A673 (cell line): ENCODE data around the gene CCDC88C.

Source experiments
- EZH2 ChIP-seq: fragments of 200-600 bp; sonication (generic); IDR thresholded peaks from 2 replicates; pipeline ENCODE4 v1.6.1; 2017; ENCODE audit warnings: borderline replicate concordance, low read depth, mild to moderate bottlenecking, mixed read lengths, antibody characterized with exemption, low read length; ENCODE audit not compliant: poor library complexity, severe bottlenecking
- TF ChIP-seq, protein P1 (sequence below): fragments of 300-800, 200-600 bp; sonication (generic); conservative IDR thresholded peaks from 2 replicates; pipeline ENCODE4 v1.5.1; 2017; ENCODE audit warnings: low read depth, mild to moderate bottlenecking, antibody characterized with exemption, low read length, moderate library complexity, mixed read lengths

DNA sequence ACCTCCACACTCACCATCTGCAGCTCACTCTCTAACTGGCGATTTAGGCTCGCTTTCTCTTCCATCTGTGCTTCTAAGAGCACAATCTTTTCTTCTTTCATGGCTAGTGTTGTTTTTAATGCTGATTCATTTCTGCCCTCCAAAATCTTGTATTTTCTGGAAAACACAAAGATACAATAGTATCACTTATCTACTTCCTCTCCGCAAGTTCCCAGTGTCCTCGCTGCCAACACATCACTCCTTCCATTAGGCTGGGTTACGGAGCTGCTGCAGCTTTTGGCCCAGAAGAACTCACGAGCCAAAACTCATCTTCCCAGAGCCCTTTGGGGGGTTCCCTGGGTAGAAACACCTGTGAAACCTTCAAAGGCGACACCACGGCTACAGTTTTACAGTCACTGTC, 109.3 kb downstream of the CCDC88C start:
- TF ChIP-seq, protein P1, sequence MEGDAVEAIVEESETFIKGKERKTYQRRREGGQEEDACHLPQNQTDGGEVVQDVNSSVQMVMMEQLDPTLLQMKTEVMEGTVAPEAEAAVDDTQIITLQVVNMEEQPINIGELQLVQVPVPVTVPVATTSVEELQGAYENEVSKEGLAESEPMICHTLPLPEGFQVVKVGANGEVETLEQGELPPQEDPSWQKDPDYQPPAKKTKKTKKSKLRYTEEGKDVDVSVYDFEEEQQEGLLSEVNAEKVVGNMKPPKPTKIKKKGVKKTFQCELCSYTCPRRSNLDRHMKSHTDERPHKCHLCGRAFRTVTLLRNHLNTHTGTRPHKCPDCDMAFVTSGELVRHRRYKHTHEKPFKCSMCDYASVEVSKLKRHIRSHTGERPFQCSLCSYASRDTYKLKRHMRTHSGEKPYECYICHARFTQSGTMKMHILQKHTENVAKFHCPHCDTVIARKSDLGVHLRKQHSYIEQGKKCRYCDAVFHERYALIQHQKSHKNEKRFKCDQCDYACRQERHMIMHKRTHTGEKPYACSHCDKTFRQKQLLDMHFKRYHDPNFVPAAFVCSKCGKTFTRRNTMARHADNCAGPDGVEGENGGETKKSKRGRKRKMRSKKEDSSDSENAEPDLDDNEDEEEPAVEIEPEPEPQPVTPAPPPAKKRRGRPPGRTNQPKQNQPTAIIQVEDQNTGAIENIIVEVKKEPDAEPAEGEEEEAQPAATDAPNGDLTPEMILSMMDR = no peak
- no peak for TF ChIP-seq EZH2
